Fibroblast of skin of right quadriceps (primary cell): ENCODE data around the gene RAB25.
"Not testable (repeated sequence)": the region's sequence is repeated elsewhere in the genome, so short reads cannot be mapped to it uniquely, and the experiment has no call there.

ENCODE experiments used
- DNase-seq: peaks from one replicate; pipeline ENCODE4 v3.0.0-alpha.2; 2013

RAB25 gene

DNA sequence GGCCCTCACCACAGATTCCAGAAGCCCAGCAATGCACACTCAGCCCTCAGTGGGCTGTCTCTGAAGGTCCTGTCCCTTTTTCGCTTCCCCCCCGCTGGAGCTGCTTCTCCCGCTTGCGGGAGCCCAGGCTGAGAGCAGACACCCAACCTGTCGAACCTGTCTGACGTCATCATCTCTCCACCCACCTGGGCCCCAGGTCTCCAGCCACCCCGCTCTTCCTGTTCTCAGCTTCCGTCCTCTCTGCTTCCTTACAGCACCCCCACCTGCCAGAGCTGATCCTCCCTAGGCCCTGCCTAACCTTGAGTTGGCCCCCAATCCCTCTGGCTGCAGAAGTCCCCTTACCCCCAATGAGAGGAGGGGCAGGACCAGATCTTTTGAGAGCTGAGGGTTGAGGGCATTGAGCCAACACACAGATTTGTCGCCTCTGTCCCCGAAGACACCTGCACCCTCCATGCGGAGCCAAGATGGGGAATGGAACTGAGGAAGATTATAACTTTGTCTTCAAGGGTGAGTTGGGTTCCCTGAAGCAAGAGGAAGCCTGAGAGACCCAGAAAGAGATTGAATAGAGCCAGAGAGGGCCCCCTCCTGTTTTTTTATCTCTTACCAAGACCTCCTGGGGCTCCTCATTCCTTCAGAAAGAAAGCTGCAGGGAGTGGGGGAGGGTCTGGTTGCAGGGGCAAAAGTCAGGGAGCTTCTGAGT, at the start of gene RAB25:
Gene RAB25 (plus strand): TSS at position 224 of the 700 bp plus-strand sequence. CDS start 241 bp downstream, at position 465.
- no peak for DNase-seq

DNA sequence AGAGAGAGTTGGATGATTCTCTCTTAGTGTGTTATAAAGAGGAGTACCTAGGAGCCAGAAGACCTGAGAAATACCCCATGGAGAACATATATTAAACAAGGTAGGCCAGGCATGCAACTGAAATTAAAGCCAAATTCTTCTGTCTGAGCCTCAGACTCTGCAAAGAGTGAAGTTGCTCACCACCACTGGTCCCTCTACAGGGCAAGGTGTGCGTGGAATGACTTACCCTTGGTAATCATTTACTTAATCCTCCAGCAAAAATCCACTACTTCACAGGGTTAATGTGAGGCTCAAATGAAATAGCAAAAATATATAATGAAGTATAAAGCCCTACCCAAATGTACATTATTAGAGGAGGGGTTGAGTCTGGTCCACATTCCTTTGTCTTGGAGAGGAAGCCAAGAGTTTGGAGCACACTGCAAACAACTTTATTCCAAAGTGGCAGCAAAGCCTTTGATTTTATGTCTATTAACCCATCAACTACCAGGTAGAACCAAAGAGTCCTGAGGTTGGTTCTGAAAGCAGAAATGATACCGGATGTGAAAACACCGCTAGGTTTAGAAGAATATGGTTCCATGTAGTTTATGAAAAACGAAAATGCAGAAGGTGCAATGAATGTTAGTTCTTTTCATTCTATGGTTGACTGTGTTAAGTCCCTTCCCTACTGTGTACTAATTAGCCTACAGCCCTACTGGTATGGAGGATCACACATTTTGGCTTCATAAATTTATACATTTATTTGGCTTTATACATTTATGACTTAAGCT, 48.7 kb upstream of the RAB25 start:
- DNase-seq: no peak

- no peak for DNase-seq
These were observed 46.1 kb upstream of the RAB25 start for GRCh38 chr1:156014829-156015228.

- no peak for DNase-seq
These were observed 41.0 kb upstream of the RAB25 start for GRCh38 chr1:156019946-156020292.

- DNase-seq: peak; percentile 89
These were observed 40.5 kb upstream of the RAB25 start, which contains the start of gene SSR2 for GRCh38 chr1:156020293-156021092. TSS of gene SSR2 (minus strand) at chr1:156020951. CDS start at chr1:156020167, 784 bp downstream.

DNA sequence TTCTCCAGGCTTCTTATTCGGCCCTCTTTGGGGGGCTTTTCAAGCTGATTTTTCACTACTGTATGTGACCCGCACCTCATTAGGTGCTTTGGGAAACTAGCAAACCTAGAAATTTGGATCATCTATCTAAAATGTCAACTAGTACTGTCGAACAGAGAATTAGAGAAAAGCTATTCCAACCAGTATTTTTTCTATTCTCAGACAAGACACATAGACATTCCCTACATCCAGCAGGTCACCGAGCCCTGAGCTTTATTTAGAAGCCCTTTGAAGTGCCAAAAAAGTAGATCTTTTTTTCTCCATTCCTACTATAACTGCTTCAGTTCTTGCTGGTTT, 39.9 kb upstream of the RAB25 start:
- no peak for DNase-seq

GRCh38 chr1:156021954-156022353, 39.0 kb upstream of the RAB25 start:
- DNase-seq: no peak

GRCh38 chr1:156024801-156025200, 36.2 kb upstream of the RAB25 start:
- DNase-seq: no peak

- DNase-seq: peak; percentile 23
These were observed 35.1 kb upstream of the RAB25 start for GRCh38 chr1:156025876-156026275.

- DNase-seq: no peak
These were observed 34.4 kb upstream of the RAB25 start for GRCh38 chr1:156026588-156026987.

DNA sequence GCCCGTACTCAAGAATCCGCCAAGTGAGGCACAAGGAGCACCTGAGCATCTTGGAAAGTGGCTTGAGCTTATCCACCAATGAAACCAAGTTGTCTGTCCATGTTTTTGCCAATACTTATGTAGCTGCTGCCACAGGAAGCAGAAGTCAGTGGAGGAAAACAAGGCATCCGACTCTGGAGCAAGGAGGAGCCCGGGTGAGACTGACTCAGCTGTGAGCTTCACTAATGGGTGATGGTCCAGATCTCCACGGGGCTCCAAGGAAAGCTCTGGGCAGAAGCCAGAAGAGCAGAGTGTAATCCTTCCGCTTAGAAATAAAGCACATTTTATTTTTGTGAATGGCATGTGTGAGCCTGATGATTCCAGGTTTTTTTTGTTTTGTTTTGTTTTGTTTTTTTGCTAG, 27.9 kb upstream of the RAB25 start:
- peak; percentile 20 for DNase-seq

DNA sequence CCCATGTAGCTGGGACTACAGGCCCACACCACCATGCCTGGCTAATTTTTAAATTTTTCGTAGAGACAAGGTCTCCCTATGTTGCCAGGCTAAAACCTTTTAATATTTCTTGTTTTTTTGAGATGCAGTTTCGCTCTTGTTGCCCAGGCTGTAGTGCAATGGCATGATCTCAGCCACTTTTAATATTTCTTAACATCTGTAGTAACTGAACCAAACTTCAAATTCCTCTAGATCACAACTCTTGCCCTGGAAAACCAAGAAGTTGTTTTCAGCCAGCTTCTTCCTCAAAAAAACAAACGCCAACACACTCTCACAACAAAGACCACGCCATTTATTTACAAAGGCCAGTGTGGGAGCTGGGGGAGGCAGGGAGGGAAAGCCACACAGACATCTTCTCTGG, 26.0 kb upstream of the RAB25 start:
- not testable (repeated sequence) for DNase-seq

DNA sequence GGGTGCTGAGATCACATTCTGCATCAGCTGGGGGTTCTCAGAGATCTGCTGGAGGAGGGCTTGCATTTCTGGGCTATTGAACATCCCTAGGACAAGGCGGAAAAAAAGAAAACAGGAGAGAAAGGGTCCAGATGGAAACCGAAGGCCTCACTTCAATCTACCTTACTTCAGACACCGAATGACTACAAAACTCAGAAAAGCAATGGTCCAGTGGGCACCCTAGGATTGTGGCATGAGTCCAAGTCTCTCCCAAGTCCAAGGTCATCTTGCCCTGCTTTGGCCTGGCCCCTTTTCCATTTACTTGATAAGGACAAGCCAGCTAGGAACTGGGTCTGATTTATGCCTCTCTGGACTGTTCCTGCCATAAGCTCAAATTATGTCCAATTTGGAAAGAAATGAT, 18.1 kb upstream of the RAB25 start:
- no peak for DNase-seq

- no peak for DNase-seq
These were observed 15.9 kb upstream of the RAB25 start for GRCh38 chr1:156045076-156045475.

DNA sequence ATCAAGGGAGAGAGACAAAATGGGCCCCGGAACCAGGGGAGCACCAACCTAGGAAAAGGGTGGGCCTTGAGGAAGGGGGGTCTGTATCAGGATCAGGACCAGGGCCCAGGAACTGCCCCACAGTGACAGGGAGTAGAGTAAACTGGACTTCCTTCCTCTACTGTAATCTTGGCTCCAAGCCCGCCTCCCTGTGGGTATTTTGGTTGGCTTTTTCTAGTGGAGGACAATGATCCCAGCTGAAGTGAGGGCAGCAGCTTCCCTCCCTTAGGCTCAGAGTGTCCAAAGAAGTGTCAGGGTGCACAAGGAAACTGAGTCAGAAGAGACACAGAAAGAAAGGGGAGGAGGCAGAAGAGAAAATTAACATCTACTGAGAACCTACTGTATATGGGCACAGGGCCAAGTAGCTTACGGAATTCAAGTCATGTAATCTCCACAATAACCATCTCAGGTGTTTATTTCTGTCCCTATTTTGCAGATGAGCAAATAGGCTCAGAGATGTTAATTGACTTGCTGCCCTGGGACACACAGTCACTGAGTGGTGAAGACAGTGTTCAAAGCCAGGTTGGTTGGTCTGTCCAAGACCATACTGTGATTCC, 12.2 kb upstream of the RAB25 start:
- DNase-seq: no peak

DNA sequence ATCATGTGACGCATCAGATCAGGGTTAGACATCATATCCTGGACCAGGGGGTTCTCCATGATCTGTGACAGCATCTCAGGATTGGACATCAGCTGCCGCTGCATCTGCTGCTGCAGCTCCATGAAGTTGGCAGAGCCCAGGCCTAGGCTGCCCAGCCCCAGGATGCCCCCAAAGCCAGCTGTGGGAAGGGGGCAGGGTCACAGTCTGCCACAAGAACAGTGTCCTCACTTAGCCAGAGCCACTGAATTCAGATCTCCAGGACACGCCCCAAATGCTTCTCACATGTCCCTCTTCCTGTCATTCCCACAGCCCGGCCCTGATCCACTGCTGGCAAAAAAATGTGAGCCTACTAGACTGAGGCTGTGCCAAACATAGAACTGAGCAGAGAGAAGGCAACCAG, 10.6 kb upstream of the RAB25 start:
- DNase-seq: no peak

- DNase-seq: no peak
These were observed 9.8 kb upstream of the RAB25 start for GRCh38 chr1:156051011-156051725.

- peak; percentile 61 for DNase-seq
These were observed 7.8 kb upstream of the RAB25 start for GRCh38 chr1:156052862-156053767.

- peak; percentile 88 for DNase-seq
These were observed 7.0 kb upstream of the RAB25 start, which contains the start of gene UBQLN4 for GRCh38 chr1:156053768-156054499. TSS of gene UBQLN4 (minus strand) at chr1:156053798. CDS start at chr1:156053701, 97 bp downstream.

DNA sequence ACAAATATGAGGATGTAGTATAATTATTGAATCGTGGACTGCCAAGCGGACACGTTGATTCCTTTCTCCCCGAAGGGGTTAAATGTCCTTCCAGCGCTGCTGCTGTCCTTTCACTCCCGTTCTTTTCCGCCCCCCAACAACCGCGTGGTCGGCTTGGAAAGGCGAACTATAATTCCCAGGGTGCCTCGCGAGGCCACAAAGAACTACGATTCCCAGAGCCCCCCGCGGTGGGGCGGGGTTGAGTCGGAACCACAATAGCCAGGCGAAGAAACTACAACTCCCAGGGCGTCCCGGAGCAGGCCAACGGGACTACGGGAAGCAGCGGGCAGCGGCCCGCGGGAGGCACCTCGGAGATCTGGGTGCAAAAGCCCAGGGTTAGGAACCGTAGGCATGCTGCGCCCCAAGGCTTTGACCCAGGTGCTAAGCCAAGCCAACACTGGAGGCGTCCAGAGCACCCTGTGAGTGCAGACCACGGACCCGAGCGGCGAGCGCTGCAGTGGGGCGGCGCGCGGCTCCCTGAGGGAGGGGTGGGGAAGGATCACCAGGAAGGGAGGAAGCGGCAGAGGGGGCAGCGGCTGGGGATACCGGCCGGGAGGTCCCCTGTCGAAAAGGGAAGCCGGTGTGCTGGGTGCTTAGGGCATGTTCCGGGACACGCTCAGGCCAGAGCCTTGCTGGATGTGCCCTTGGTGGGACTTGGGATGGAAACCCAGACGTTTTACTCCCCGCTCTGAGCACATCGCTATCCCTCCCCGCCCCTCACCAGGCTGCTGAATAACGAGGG, 6.3 kb upstream of the RAB25 start, which contains the start of gene LAMTOR2:
Gene LAMTOR2 (plus strand): TSS at position 283 of the 781 bp plus-strand sequence. CDS start 108 bp downstream, at position 391.
- DNase-seq: peak; percentile 97
